ENCODE measurements around the gene PPM1H. TPM values are rescaled to one million over a fixed set of nuclear protein-coding genes. Genes with fewer than 3 reads are reported as not detected.

Gene PPM1H
- total RNA-seq, 1 donor from 2014 or later, result 15.7 TPM

- H3K27me3 Mint-ChIP-seq (ENCODE audit: low read depth), result no peaks in the 10 kb centered on the region
- H3K4me3 Mint-ChIP-seq, result no peak overlapping the region
- no peaks in the 10 kb centered on the region for H3K36me3 Mint-ChIP-seq
- no peaks in the 10 kb centered on the region for H3K9me3 Mint-ChIP-seq
- TF ChIP-seq CTCF (IDR thresholded peaks at IDR 0.05; ENCODE audit: unreplicated experiment), result no peak
- DNase-seq (ENCODE audit: low spot score in 2 of 2, unreplicated experiment in 2 of 2), result no peak
- no peak overlapping the region for H3K27ac Mint-ChIP-seq
- peaks cover 25% of the 10 kb centered on the region for H3K4me1 Mint-ChIP-seq
Observed at GRCh38 chr12:62774794-62775193, 160.2 kb downstream of the PPM1H start.

- no peaks in the 10 kb centered on the region for H3K27me3 Mint-ChIP-seq (ENCODE audit: low read depth)
- no peak overlapping the region for H3K27ac Mint-ChIP-seq
- no peak for DNase-seq (ENCODE audit: low spot score in 2 of 2, unreplicated experiment in 2 of 2)
- H3K4me1 Mint-ChIP-seq, result peaks cover 23% of the 10 kb centered on the region
- no peak overlapping the region for H3K4me3 Mint-ChIP-seq
- H3K9me3 Mint-ChIP-seq, result no peaks in the 10 kb centered on the region
- H3K36me3 Mint-ChIP-seq, result no peaks in the 10 kb centered on the region
- TF ChIP-seq CTCF (IDR thresholded peaks at IDR 0.05; ENCODE audit: unreplicated experiment), result no peak
Observed at GRCh38 chr12:62772416-62772955, 162.5 kb downstream of the PPM1H start.

- H3K4me3 Mint-ChIP-seq, result no peak overlapping the region
- no peaks in the 10 kb centered on the region for H3K9me3 Mint-ChIP-seq
- peaks cover 20% of the 10 kb centered on the region for H3K4me1 Mint-ChIP-seq
- H3K27ac Mint-ChIP-seq, result no peak overlapping the region
- no peaks in the 10 kb centered on the region for H3K27me3 Mint-ChIP-seq (ENCODE audit: low read depth)
- no peaks in the 10 kb centered on the region for H3K36me3 Mint-ChIP-seq
- no peak for TF ChIP-seq CTCF (IDR thresholded peaks at IDR 0.05; ENCODE audit: unreplicated experiment)
- no peak for DNase-seq (ENCODE audit: low spot score in 2 of 2, unreplicated experiment in 2 of 2)
Observed at GRCh38 chr12:62771828-62772227, 163.1 kb downstream of the PPM1H start.

GRCh38 chr12:62770381-62770780, 164.6 kb downstream of the PPM1H start:
- no peak for TF ChIP-seq CTCF (IDR thresholded peaks at IDR 0.05; ENCODE audit: unreplicated experiment)
- Mint-ChIP-seq H3K4me3 (no peak overlapping the region), H3K4me1 (peaks cover 23% of the 10 kb centered on the region), H3K27ac (no peak overlapping the region), H3K27me3 (ENCODE audit: low read depth) (no peaks in the 10 kb centered on the region), H3K36me3 (no peaks in the 10 kb centered on the region), H3K9me3 (no peaks in the 10 kb centered on the region)
- no peak for DNase-seq (ENCODE audit: low spot score in 2 of 2, unreplicated experiment in 2 of 2)

GRCh38 chr12:62769076-62769619, 165.8 kb downstream of the PPM1H start:
- no peak for DNase-seq (ENCODE audit: low spot score in 2 of 2, unreplicated experiment in 2 of 2)
- peaks cover 25% of the 10 kb centered on the region for H3K4me1 Mint-ChIP-seq

More at GRCh38 chr12:62769076-62769619, 165.8 kb downstream of the PPM1H start:
- H3K9me3 Mint-ChIP-seq, result no peaks in the 10 kb centered on the region
- H3K36me3 Mint-ChIP-seq, result no peaks in the 10 kb centered on the region
- no peak overlapping the region for H3K4me3 Mint-ChIP-seq
- TF ChIP-seq CTCF (IDR thresholded peaks at IDR 0.05; ENCODE audit: unreplicated experiment), result no peak
- H3K27ac Mint-ChIP-seq, result no peak overlapping the region
- no peaks in the 10 kb centered on the region for H3K27me3 Mint-ChIP-seq (ENCODE audit: low read depth)
